ENCODE measurements around the gene ZFPM1.

Gene ZFPM1

GRCh38 chr16:88448461-88449266 lies 4.4 kb upstream of the ZFPM1 start:
- no peak for ATAC-seq
- DNase-seq (ENCODE audit: low spot score in 2 of 2) = no peak
- Mint-ChIP-seq H3K27ac (no peak overlapping the region), H3K9me3 (no peaks in the 10 kb centered on the region), H3K4me1 (peaks cover 11% of the 10 kb centered on the region), H3K36me3 (peaks cover 7% of the 10 kb centered on the region), H3K4me3 (no peak overlapping the region)

DNA sequence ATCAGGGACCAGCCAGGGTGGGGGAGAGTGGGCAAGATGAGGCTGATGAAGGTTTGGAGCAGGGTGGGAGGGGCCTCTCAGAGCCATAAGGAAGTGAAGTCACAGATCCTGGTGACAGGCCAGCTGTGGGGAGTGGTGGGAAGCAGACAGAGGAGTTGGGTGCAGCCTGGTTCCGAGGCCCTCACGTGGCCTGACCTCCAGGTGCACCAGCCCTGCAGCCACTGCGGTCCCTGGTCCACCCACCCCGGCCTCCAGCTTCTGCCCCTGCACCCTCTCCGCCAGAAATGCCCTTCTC lies 3.9 kb upstream of the ZFPM1 start:
- Mint-ChIP-seq H3K36me3 (peaks cover 7% of the 10 kb centered on the region), H3K4me3 (no peak overlapping the region), H3K9me3 (no peaks in the 10 kb centered on the region), H3K4me1 (peaks cover 11% of the 10 kb centered on the region), H3K27ac (no peak overlapping the region)
- ATAC-seq = no peak
- DNase-seq (ENCODE audit: low spot score in 2 of 2) = no peak

GRCh38 chr16:88451586-88452481 lies 1.2 kb upstream of the ZFPM1 start:
- Mint-ChIP-seq H3K9me3 (no peaks in the 10 kb centered on the region), H3K4me3 (peak overlapping the region; percentile 92), H3K27ac (peak overlapping the region; percentile 93), H3K4me1 (peaks cover 20% of the 10 kb centered on the region), H3K36me3 (peaks cover 24% of the 10 kb centered on the region)
- no peak for DNase-seq (ENCODE audit: low spot score in 2 of 2)
- no peak for ATAC-seq

DNA sequence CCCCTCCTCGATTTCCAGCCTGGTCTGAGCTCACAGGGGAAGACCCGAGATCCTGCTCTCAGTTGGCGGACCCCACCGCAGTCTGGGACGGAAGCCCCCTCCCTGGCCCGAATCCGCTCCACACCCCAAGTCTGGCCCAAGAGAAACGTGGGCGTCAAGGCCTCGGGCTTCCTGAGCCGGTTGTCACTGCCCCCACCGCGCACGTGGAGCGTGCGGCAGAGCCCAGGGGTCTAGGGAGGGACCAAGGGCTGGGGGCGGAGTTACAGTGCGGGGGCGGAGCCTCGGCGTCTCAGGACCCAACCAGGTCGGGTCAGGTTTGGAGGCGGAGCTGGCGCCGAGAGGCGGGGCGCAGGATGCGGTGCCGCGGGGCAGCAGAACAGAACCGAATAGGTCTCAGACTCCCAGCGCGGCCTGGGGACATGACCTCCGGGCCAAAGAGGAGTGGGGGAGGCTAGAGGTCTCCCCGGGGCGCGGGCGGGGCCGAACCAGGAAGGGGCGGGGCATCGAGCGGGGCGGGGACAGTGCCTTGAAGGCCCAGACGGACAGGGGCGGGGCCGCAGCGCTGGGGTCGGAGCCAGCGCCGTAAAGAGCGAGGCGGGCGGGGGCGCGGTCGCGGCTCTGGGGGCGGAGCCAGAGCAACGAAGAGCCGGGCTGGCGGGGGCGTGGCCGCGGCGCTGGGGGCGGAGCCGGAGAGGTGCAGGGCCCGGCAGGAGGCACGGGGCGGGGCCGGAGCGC lies 431 bp upstream of the ZFPM1 start:
- H3K4me3 Mint-ChIP-seq = peak overlapping the region; percentile 92
- no peaks in the 10 kb centered on the region for H3K9me3 Mint-ChIP-seq
- H3K36me3 Mint-ChIP-seq = peaks cover 24% of the 10 kb centered on the region
- H3K4me1 Mint-ChIP-seq = peaks cover 28% of the 10 kb centered on the region
- H3K27ac Mint-ChIP-seq = peak overlapping the region; percentile 93
- DNase-seq (ENCODE audit: low spot score in 2 of 2) (peak; percentile 99), ATAC-seq (peak; percentile 72)

- Mint-ChIP-seq H3K27ac (peak overlapping the region; percentile 98), H3K4me3 (peak overlapping the region; percentile 92), H3K9me3 (no peaks in the 10 kb centered on the region), H3K4me1 (peaks cover 40% of the 10 kb centered on the region), H3K36me3 (peaks cover 30% of the 10 kb centered on the region)
- peak in 1 of 2 donors; percentile 70 for DNase-seq (ENCODE audit: low spot score in 2 of 2)
- no peak for ATAC-seq
Measured at GRCh38 chr16:88453611-88454522, 787 bp downstream of the ZFPM1 start.

GRCh38 chr16:88454523-88454947 lies 1.5 kb downstream of the ZFPM1 start:
- H3K27ac Mint-ChIP-seq = peak overlapping the region; percentile 98
- ATAC-seq = no peak
- H3K4me1 Mint-ChIP-seq = peaks cover 47% of the 10 kb centered on the region
- H3K36me3 Mint-ChIP-seq = peaks cover 30% of the 10 kb centered on the region
- no peaks in the 10 kb centered on the region for H3K9me3 Mint-ChIP-seq
- peak overlapping the region; percentile 92 for H3K4me3 Mint-ChIP-seq
- DNase-seq (ENCODE audit: low spot score in 2 of 2) = peak; percentile 38 to 81

DNA sequence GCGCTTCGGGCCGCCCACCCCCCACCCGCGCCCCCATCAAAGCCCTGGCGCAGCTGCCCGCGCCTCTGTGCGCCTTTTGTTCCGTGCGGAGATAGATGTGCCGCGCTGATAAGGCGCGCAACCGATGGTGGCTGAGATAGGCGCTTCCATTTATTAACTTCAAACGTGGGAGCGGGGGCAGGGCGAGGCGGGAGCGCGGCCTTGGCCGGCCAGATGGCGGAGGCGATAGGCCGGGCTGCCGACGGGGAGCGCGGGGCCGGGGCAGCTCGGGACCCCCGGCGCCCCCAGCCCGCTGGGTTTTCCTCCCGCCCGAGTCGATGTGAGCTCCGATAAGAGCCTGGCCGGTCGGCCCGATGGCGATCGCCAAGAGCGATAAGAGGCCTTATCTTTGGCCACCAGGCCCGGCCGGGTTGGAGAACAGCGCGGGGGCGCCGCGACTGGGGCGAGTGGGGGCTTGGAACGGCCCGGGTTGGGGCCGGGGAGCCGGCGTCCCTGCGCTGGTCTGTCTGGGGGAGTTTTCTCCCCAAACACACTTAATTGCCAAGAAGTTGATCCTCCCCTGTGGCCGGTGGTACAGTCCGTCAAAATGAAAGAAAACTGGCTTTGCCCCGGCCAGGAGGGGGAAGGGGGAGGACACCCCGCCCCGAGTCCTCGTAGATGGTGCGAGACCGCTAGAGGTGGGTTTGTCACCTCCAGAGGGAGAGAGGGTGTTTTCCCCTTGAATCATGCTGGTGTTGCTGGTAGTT lies 2.7 kb downstream of the ZFPM1 start:
- ATAC-seq (peak; percentile 71), DNase-seq (ENCODE audit: low spot score in 2 of 2) (peak; percentile 70 to 94)
- H3K4me1 Mint-ChIP-seq = peaks cover 56% of the 10 kb centered on the region
- H3K36me3 Mint-ChIP-seq = peaks cover 30% of the 10 kb centered on the region
- H3K4me3 Mint-ChIP-seq = peak overlapping the region; percentile 92
- H3K27ac Mint-ChIP-seq = peak overlapping the region; percentile 98
- H3K9me3 Mint-ChIP-seq = no peaks in the 10 kb centered on the region

- no peaks in the 10 kb centered on the region for H3K9me3 Mint-ChIP-seq
- H3K4me1 Mint-ChIP-seq = peaks cover 59% of the 10 kb centered on the region
- peak; percentile 49 to 72 for DNase-seq (ENCODE audit: low spot score in 2 of 2)
- H3K36me3 Mint-ChIP-seq = peaks cover 30% of the 10 kb centered on the region
- H3K27ac Mint-ChIP-seq = peak overlapping the region; percentile 98
- ATAC-seq = peak; percentile 2
- H3K4me3 Mint-ChIP-seq = peak overlapping the region; percentile 92
Measured at GRCh38 chr16:88456356-88457292, 3.5 kb downstream of the ZFPM1 start.

GRCh38 chr16:88458039-88458772 lies 5.1 kb downstream of the ZFPM1 start:
- DNase-seq (ENCODE audit: low spot score in 2 of 2) (no peak), ATAC-seq (no peak)
- Mint-ChIP-seq H3K4me3 (peak overlapping the region; percentile 92), H3K27ac (peak overlapping the region; percentile 98), H3K4me1 (peaks cover 58% of the 10 kb centered on the region), H3K9me3 (no peaks in the 10 kb centered on the region), H3K36me3 (peaks cover 23% of the 10 kb centered on the region)

DNA sequence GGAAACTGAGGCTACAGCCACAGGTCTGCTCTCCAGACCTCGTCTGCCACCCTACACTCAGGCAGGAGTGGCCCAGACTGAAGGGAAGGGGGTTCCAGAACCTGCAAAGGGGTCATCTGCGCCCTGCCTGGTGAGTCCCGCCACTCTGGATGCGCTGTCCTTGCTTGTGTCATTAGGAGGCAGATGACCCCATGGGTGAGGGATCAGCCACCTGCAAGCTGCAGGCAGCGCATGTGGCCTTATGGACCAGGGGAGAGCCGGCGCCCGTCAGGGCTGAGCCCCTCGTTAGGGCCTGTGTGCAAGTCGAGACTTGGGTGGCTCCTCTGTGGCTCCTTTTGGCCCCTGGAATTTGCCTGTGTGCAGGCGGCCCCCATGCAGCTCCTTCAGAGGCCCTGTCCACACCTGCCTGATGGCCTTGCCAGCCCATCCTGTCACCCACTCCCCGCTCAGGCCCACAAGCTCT lies 5.7 kb downstream of the ZFPM1 start:
- peak overlapping the region; percentile 88 for H3K27ac Mint-ChIP-seq
- peaks cover 64% of the 10 kb centered on the region for H3K4me1 Mint-ChIP-seq
- no peak overlapping the region for H3K4me3 Mint-ChIP-seq
- H3K36me3 Mint-ChIP-seq = peaks cover 23% of the 10 kb centered on the region
- no peak for DNase-seq (ENCODE audit: low spot score in 2 of 2)
- no peak for ATAC-seq
- H3K9me3 Mint-ChIP-seq = no peaks in the 10 kb centered on the region

GRCh38 chr16:88459366-88460073 lies 6.4 kb downstream of the ZFPM1 start:
- H3K27ac Mint-ChIP-seq = peak overlapping the region; percentile 88
- no peak overlapping the region for H3K4me3 Mint-ChIP-seq
- ATAC-seq (no peak), DNase-seq (ENCODE audit: low spot score in 2 of 2) (no peak)
- H3K9me3 Mint-ChIP-seq = no peaks in the 10 kb centered on the region
- H3K36me3 Mint-ChIP-seq = peaks cover 23% of the 10 kb centered on the region
- H3K4me1 Mint-ChIP-seq = peaks cover 69% of the 10 kb centered on the region
